Right lobe of liver (tissue), 4 donors: ENCODE data around the gene JUP.

ENCODE experiments used
- CTCF ChIP-seq, 4 donors: fragments of 200-600 bp in 3 of 4; fragments of 450-650 bp in 1 of 4; IDR thresholded peaks; one replicate each; pipeline versions ENCODE4 v1.5.1 to v1.8.0; 2016 to 2022; ENCODE audit warnings: antibody characterized with exemption in 4 of 4, mild to moderate bottlenecking in 2 of 4
- POLR2A ChIP-seq: fragments of 450-650 bp; IDR thresholded peaks from one replicate; pipeline ENCODE4 v1.6.1; 2017; ENCODE audit warnings: antibody characterized with exemption, mild to moderate bottlenecking
- donor health status: DM: no; HTN: no; CAD: no.
- donor health status: DM: no; HTN: no; CAD: no.
- donor health status: DM: no; HTN: yes; CAD: no.

GRCh38 chr17:41738077-41738800, 48.3 kb downstream of the JUP start:
- TF ChIP-seq CTCF (IDR thresholded peaks at IDR 0.05) (peak; percentile 98 to 100 (median 98)), POLR2A (no peak)
